OCI-M2 (cell line): ENCODE measurements around the gene VN1R2.
"Not testable (repeated sequence)": the region's sequence is repeated elsewhere in the genome, so short reads cannot be mapped to it uniquely, and the experiment has no call there.

Source experiments
- DNase-seq: peaks from one replicate; lab custom pipeline; 2025; ENCODE audit not compliant: unreplicated experiment; lab: John Stamatoyannopoulos, UW

VN1R2 gene, protein sequence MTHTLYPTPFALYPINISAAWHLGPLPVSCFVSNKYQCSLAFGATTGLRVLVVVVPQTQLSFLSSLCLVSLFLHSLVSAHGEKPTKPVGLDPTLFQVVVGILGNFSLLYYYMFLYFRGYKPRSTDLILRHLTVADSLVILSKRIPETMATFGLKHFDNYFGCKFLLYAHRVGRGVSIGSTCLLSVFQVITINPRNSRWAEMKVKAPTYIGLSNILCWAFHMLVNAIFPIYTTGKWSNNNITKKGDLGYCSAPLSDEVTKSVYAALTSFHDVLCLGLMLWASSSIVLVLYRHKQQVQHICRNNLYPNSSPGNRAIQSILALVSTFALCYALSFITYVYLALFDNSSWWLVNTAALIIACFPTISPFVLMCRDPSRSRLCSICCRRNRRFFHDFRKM

DNA sequence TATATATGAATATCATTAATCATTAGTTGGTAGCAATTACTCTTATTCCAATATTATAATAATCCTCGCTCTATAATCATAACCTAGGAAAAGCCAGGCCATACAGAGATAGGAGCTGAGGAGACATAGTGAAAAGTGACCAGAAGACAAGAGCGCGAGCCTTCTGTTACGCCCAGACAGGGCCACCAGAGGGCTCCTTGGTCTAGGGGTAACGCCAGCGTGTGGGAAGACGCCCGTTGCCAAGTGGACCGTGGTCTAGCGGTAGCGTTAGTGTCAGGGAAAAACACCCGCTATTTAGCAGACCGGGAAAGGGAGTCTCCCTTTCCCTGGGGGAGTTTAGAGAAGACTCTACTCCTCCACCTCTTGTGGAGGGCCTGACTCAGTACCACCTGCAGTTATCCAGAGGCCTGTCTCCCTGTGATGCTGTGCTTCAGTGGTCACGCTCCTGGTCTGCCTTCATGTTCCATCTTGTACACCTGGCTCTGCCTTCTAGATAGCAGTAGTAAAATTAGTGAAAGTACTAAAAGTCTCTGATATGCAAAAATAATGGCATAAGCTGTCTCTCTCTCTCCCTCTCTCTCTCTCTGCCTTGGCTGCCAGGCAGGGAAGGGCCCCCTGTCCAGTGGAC lies at the start of gene VN1R2:
Gene VN1R2, plus strand, starts transcription at position 578 of the 628 bp plus-strand sequence. CDS start 84 bp downstream, outside the sequence.
- DNase-seq, result not testable (repeated sequence)

DNA sequence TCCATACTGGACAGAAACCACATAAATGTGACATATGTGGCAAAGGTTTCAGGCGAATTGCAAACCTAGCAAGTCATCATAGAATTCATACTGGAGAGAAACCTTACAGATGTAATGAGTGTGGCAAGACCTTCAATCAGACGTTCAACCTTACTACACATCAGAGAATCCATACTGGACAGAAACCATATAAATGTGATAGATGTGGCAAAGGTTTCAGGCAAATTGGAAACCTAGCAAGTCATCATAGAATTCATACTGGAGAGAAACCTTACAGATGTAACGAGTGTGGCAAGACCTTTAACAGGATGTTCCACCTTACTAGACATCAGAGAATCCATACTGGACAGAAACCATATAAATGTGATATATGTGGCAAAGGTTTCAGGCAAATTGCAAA lies 46.5 kb upstream of the VN1R2 start:
- not testable (repeated sequence) for DNase-seq

DNA sequence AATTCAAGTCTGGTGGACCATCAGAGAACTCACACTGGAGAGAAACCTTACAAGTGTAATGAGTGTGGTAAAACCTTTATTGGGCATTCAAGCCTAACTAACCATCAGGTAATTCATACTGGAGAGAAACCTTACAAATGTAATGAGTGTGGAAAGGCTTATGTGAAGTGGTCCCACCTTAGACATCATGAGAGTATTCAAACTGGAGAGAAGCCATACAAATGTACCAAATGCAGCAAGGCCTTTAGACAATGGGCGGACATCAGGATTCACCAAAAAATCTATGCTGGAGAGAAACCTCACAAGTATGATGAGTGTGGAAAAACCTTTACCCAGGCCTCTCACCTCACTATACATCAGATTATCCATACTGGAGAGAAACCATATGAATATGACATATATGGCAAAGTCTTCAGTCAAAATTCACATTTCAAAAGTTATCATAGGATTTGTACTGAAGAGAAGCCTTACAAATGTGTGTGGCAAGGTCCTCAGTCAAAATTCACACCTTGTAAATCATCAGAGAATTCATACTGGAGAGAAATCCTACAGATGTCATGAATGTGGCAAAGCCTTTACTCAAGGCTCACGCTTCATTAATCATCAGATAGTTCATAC lies 45.3 kb upstream of the VN1R2 start:
- DNase-seq, result no peak

DNA sequence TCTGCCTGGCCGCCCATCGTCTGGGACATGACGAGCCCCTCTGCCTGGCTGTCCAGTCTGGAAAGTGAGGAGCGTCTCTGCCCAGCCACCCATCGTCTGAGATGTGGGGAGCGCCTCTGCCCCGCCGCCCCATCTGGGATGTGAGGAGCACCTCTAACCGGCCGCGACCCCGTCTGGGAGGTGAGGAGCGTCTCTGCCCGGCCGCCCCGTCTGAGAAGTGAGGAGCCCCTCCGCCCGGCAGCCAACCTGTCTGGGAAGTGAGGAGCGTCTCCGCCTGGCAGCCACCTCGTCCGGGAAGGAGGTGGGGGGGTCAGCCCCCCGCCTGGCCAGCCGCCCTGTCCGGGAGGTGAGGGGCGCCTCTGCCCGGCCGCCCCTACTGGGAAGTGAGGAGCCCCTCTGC lies 35.4 kb upstream of the VN1R2 start:
- not testable (repeated sequence) for DNase-seq

DNA sequence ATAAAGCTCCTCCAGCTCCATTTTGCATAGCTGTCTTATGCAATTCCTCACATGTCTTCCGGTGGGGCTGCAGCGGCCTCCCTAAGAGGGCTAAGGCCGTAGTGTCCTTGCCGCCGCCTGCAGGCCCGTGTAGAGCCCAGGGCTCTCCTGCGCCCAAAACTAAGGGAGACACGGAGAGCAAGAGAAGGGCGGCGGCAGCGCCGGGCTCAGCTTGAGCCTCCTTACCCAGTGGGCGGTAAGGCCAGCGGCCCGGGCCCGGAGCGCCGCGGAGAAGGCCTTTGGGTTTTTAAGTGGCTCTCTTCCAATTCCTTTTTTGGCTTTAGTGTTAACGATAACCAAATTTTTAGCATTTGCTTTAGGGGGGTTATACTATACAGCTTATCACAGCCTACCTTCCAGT lies 33.5 kb upstream of the VN1R2 start:
- no peak for DNase-seq

DNA sequence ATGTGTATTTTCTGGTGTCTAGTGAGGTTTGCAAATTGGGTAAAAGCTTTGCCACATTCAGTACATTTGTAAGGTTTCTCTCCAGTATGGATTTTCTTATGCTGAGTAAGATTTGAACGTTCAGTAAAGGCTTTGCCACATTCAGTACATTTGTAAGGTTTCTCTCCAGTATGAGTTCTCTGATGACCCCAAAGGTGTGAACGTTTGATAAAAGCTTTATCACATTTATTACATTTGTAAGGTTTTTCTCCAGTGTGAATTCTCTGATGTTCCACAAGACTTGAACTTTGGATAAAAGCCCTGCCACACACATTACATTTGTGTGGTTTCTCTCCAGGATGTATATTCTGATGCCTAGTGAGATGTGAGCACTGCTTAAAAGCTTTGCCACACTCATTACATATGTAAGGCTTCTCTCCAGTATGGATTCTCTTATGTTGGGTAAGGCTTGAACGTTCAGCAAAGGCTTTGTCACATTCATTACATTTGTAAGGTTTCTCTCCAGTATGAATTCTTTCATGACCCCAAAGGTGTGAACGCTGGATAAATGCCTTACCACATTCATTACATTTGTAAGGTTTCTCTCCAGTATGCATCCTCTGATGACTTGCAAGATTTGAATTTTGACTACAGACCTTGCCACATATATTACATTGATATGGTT lies 20.8 kb upstream of the VN1R2 start:
- no peak for DNase-seq

DNA sequence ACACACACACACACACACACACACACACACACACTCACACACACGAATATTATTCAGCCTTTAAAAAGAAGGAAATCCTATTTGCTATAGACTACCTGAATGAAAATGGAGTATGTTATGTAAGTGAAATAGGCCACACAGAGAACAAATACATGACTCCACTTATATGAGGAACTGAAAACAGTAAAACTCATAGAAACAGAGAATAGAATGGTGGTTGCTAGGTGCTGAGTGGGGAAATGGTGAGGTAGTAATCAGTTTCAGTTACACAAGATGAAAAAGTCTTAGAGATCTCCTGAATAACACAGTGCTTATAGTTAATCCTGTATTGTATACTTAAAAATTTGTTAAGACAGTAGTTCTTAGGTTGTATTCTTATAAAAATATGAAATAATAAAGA lies 11.6 kb upstream of the VN1R2 start:
- no peak for DNase-seq

DNA sequence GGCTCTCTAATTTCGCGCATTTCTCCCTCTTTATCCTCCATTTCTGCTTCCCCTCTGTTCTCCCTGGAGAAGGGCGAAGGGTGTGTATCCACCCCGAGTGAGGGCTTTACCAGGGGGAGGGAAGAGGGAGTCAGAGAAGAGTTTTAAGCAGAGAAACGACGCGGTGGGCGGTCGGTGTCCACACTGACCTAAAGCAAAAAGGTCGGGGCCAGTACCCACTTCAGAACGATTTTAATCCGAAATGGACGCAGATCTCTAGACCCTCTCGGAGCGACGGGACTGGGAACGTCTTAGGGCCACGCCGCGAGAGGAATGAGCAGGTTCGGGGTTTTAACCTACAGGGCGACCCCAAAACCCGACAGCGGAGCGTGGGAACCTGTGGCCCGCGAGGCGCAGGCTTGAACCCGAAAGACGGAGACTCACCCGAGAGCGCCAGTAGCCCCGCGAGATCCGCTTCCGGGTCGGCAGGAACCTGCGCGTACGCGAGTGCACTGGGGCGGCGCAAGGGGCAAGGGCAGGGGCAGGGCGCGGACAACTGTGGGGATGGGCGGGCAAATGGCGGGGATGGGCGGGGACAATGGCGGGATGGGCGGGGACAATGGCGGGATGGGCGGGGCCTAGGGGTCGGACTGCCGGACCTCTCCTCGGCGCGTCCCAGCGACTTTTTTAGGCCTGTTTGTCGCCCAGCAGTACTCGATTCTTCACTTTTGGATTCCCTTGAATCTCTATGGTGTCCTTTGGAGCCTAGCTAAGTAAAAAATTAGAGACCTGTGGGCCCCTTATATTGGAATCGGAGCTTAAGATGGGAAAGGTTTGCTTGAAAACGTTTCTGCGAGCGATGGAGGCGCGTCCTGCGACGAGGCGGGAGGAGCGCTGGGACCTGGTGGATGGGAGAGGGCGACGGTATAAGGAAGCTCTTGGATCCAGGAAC lies 3.4 kb upstream of the VN1R2 start, which contains the start of gene ZNF677:
Gene ZNF677, minus strand, starts transcription at position 463 of the 931 bp plus-strand sequence. CDS start 3,323 bp downstream, outside the sequence.
- no peak for DNase-seq

DNA sequence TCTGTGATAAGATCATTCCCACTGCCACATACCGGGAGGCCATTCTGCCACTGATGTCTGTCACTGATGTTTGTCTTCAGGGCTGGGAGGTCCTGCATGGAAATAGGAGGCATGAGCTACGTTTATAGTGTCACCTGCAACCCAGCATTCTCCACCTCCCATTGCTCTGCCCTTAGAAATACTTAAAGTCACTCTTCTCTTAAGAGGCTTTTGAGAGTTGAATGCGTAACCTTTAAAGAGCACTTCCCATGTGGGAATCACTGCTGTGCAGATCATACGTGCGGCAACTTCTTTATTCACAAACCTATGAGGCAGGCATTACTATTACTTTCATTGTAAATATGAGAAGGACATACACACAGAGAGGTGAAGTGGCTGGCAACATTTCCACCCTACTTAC lies 9.5 kb downstream of the VN1R2 start, which contains the start of gene VN1R4:
Gene VN1R4, minus strand, starts transcription at position 101 of the 400 bp plus-strand sequence. Its CDS starts 58 bp downstream, at position 43.
- not testable (repeated sequence) for DNase-seq

DNA sequence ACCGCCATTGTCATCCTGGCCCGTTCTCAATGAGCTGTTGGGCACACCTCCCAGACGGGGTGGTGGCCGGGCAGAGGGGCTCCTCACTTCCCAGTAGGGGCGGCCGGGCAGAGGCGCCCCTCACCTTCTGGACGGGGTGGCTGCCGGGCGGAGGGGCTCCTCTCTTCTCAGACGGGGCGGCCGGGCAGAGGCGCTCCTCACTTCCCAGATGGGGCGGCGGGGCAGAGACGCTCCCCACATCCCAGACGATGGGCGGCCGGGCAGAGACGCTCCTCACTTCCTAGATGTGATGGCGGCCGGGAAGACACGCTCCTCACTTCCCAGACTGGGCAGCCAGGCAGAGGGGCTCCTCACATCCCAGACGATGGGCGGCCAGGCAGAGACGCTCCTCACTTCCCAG lies 11.8 kb downstream of the VN1R2 start:
- DNase-seq, result not testable (repeated sequence)

DNA sequence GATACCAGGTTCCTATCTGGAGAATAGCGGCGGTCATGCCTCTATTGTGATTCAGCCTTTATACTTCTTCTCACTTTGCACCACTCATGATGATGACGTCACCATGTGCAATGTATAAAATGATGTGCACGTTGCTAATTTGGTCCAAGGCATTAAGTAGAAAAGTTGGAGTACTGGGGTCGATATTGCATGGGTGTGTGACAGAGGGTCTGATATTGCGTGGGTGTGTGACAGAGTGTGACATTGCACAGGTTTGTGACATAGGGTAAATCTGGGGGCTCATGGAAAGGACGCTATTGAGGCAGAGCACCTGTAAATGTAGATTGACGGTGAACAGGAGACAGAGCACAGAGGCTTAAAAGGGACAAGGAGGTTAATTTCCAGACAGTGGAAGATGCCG lies 14.0 kb downstream of the VN1R2 start:
- no peak for DNase-seq

DNA sequence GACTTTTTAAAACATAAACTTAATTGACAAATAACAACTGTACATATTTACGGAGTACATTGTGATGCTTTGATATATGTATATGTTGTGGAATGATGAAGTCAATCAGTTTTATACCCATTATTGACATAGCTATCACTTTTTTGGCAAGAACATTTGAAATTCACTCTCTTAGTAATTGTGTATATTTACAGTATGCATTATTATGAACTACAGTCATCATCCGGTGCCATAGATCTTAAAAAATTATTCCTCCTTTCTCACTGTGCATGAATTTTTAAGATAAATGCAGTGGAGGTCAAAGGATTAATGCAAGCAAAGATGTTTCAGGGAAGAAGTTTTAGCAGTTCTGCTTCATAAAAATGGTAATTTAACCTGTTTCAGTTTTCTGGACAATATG lies 17.4 kb downstream of the VN1R2 start:
- DNase-seq, result no peak

DNA sequence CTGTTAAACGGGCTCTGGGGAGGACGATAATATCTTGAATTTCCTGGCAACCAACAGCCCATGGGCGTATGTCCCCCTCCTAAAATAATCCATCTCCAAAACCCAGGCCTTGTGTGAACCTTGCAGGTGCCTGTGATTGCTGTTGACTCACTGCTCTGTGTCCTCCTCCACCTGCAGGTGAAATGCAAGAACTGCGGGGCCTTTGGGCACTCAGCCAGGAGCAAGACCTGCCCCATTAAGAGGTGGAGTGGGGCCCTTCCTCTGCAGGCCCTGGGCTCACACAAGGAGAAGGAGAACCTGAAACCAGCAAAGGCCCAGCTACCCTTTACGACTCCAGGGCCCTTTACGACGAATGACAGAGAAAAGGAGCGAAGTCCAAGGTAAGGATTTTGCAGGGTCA lies 23.9 kb downstream of the VN1R2 start:
- not testable (repeated sequence) for DNase-seq

DNA sequence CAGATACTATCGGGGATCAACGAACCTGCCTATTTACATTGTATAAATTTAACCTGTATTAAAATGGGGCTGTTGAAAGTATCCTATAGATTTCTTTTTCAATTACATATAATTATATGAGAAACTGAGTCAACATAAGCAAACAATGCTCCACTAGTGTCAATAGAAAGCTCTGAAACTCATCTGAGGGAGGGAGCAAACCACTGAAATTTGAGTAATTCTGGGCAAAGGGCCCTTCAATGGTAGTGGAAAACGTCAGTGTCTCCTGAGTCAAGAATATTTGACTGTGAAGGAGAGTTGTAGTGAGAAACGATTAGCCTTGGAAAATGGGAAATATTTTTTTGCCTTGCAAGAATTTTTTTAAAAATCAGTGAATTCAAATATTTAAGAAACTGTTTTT lies 27.0 kb downstream of the VN1R2 start:
- DNase-seq, result no peak

DNA sequence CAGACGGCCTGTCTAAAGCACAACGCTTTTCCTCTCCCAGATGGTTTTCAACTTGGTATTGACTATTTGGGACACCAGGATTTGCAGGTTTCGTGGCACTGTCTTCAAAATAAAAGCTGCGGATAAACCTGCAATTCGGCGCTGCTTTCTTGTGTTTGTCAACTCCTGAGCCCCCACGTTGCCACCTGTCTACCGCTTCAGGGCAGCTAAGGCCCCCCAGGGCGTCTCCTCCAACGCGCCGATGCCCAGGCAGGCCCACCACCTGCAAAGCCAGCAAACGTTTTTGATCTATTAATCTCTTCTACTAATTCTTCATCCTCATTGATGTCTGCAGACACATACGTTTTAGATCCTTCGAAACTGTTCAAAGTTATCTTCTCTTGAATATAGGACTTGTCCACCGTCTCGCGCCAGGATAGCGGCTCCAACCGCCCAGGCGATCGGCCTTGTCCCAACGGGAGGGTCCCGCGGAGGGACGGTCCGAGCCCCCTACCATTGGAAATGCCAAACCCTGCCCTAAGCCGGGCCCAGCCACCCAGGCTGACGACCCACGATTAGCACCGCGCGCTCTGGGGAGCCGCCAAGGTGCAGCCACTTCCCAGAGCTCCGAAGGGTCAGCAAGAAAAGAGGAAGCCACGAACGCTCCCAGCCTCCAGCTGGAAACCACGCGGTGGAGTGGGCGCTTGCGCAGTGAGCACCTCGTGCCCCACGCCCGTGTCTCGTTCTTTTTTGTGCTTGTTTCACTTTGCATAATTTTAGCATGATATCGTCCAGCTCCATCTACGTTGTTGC lies 32.9 kb downstream of the VN1R2 start:
- DNase-seq, result no peak

DNA sequence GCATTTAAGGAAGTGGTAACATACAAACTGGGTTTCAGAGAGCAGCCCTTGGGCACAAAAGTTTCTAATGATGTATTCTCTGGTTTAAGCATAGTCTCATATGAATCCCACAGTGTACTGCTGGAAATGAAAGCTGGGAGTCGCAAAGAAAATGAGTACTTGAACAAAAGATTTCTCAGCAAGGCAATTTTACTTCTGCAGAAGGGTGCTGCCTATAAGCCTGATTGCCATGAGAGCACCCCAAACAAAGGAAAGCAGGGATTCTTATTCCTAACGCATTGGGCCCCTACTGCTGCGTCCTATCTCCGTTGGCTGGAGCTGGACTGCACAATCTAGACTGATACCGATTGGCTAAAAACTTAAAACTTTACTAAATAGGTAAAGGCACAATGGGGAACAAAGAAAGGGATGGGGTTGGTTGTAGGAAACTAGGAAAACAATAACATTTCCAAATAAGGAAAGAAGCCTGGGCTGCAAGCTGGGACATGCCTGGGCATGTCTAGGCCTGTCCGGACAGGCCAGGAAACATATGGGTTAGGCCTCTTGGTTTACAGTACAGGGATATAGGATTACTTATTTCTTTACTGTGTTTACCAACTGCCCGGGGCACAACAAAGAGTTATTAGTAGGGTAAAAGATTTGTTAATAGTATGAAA lies 36.8 kb downstream of the VN1R2 start:
- DNase-seq, result no peak

DNA sequence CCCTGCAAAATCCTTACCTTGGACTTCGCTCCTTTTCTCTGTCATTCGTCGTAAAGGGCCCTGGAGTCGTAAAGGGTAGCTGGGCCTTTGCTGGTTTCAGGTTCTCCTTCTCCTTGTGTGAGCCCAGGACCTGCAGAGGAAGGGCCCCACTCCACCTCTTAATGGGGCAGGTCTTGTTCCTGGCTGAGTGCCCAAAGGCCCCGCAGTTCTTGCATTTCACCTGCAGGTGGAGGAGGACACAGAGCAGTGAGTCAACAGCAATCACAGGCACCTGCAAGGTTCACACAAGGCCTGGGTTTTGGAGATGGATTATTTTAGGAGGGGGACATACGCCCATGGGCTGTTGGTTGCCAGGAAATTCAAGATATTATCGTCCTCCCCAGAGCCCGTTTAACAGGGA lies 43.2 kb downstream of the VN1R2 start:
- DNase-seq, result not testable (repeated sequence)

DNA sequence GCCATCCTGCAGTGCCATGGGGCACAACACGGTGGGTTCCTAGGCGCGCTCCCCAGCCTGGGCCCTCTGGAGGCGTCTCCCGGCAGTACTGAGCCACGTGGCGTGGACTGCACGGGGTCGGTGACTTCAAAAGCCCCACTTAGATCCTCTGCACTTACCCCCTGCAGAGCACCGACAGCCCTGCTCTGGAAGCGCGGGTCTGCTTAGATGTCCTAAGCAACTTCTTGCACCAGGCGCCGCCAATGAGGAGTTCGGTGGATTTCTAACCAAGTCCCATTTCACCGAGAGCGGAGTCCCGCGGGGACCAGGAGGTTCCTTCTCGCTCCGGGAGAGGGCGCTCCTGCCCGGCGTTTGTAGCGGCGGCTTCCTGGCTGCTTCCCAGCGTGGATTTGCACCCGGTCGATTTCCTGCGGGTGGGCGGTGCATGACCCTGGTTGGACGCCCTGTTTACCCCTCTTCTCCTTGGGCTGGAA lies 50.3 kb downstream of the VN1R2 start:
- no peak for DNase-seq
